ENCODE measurements around the gene FBXL15.

DNA sequence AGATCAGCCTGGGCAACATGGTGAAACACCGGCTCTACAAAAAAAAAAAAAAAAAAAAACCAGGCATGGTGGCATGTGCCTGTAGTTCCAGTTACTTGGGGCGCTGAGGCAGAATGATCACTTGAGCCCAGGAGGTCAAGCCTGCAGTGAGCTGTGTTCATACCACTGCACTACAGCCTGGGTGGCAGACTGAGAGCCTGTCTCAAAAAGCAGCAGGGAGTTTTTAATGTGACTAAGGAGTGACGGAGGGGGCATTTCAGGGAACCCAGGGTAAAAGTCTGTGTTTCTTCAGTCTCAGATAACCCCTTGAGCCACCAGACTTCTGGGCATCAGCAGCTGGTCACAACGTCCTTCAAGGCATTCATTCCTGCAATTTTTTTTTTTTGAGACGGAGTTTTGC is 32.9 kb downstream of the FBXL15 start:
- TF ChIP-seq, protein P1, sequence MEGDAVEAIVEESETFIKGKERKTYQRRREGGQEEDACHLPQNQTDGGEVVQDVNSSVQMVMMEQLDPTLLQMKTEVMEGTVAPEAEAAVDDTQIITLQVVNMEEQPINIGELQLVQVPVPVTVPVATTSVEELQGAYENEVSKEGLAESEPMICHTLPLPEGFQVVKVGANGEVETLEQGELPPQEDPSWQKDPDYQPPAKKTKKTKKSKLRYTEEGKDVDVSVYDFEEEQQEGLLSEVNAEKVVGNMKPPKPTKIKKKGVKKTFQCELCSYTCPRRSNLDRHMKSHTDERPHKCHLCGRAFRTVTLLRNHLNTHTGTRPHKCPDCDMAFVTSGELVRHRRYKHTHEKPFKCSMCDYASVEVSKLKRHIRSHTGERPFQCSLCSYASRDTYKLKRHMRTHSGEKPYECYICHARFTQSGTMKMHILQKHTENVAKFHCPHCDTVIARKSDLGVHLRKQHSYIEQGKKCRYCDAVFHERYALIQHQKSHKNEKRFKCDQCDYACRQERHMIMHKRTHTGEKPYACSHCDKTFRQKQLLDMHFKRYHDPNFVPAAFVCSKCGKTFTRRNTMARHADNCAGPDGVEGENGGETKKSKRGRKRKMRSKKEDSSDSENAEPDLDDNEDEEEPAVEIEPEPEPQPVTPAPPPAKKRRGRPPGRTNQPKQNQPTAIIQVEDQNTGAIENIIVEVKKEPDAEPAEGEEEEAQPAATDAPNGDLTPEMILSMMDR (IDR thresholded peaks at IDR 0.05): no peak
- no peak for TF ChIP-seq POLR2A (IDR thresholded peaks at IDR 0.05)

Measured in Peyer's patch (tissue), 4 donors.